Brain microvascular endothelial cell (primary cell): ENCODE data around the gene MMP2.

Experiments
- DNase-seq: peaks from one replicate; pipeline ENCODE4 v3.0.0-alpha.2; 2020
- H3K27ac ChIP-seq: fragments of 250-450 bp; sonication (Bioruptor Pico); 2 replicates; pipeline ENCODE4 v1.5.1; 2020; ENCODE audit warnings: mild to moderate bottlenecking, moderate library complexity
- H3K27me3 ChIP-seq: fragments of 250-450 bp; sonication (Bioruptor Pico); replicated peaks from 2 replicates; pipeline ENCODE4 v1.5.1; 2020; ENCODE audit warnings: mild to moderate bottlenecking
- H3K36me3 ChIP-seq: fragments of 250-450 bp; sonication (Bioruptor Pico); replicated peaks from 2 replicates; pipeline ENCODE4 v1.5.1; 2020; ENCODE audit warnings: mild to moderate bottlenecking
- H3K4me3 ChIP-seq: 2 replicates; pipeline ENCODE4 v1.5.1; 2011; ENCODE audit warnings: low read depth, mild to moderate bottlenecking, control low read depth, low read length, moderate library complexity
- CTCF ChIP-seq: IDR thresholded peaks from 2 replicates; pipeline ENCODE4 v1.5.1; 2011; ENCODE audit warnings: low read depth, mild to moderate bottlenecking, moderate library complexity, low read length, control low read depth, inconsistent platforms; ENCODE audit errors: missing control alignments
- in situ Hi-C: cut with HindIII; loops from 2 replicates; pipeline ENCODE4 v1.10.0; 2017; ENCODE audit warnings: low sequenced_read_pairs, low pct_ligation_motif_present

The MMP2 gene

GRCh38 chr16:55499281-55499680, 20.3 kb downstream of the MMP2 start:
- Histone ChIP-seq H3K36me3 (peaks cover 26% of the 10 kb centered on the region), H3K27ac (peak overlapping the region; percentile 97), H3K27me3 (no peaks in the 10 kb centered on the region), H3K4me3 (no peak overlapping the region)
- no peak for DNase-seq
- no peak for TF ChIP-seq CTCF
- in situ Hi-C loops, result no loop called here

- in situ Hi-C loops, result no loop called here
- Histone ChIP-seq H3K4me3 (no peak overlapping the region), H3K36me3 (peaks cover 26% of the 10 kb centered on the region), H3K27ac (peak overlapping the region; percentile 97), H3K27me3 (no peaks in the 10 kb centered on the region)
- TF ChIP-seq CTCF, result peak; percentile 10
- peak; percentile 99 for DNase-seq
Measured at GRCh38 chr16:55499951-55500529, 21.0 kb downstream of the MMP2 start.

GRCh38 chr16:55500530-55501011, 21.6 kb downstream of the MMP2 start:
- Histone ChIP-seq H3K27ac (peak overlapping the region; percentile 97), H3K27me3 (no peaks in the 10 kb centered on the region), H3K36me3 (peaks cover 25% of the 10 kb centered on the region), H3K4me3 (no peak overlapping the region)
- in situ Hi-C loops, result no loop called here
- peak; percentile 67 for DNase-seq
- TF ChIP-seq CTCF, result no peak

GRCh38 chr16:55501549-55502322, 22.7 kb downstream of the MMP2 start:
- in situ Hi-C loops, result no loop called here
- H3K4me3 ChIP-seq, result no peak overlapping the region
- H3K36me3 ChIP-seq, result peaks cover 21% of the 10 kb centered on the region
- H3K27me3 ChIP-seq, result no peaks in the 10 kb centered on the region
- peak; percentile 72 for TF ChIP-seq CTCF
- H3K27ac ChIP-seq, result no peak overlapping the region
- DNase-seq, result no peak

- Histone ChIP-seq H3K4me3 (no peak overlapping the region), H3K36me3 (peaks cover 17% of the 10 kb centered on the region), H3K27ac (peak overlapping the region; percentile 15), H3K27me3 (no peaks in the 10 kb centered on the region)
- in situ Hi-C loops, result no loop called here
- no peak for TF ChIP-seq CTCF
- DNase-seq, result peak; percentile 64
Measured at GRCh38 chr16:55502801-55503366, 23.9 kb downstream of the MMP2 start.
